Nephron progenitor cell (in vitro differentiated cells): Measurements from ENCODE around the gene EDN1.

Experiments
- DNase-seq: peaks from one replicate; pipeline ENCODE4 v3.0.0; 2021
- H3K27ac Mint-ChIP-seq: 2 replicates; pipeline ENCODE4 v1.8.0; 2021; ENCODE audit warnings: mild to moderate bottlenecking, moderate library complexity, mixed read lengths
- H3K27me3 Mint-ChIP-seq: 2 replicates; pipeline ENCODE4 v1.8.0; 2021; ENCODE audit warnings: mild to moderate bottlenecking, low read depth, mixed read lengths; ENCODE audit not compliant: poor library complexity
- H3K36me3 Mint-ChIP-seq: 2 replicates; pipeline ENCODE4 v1.8.0; 2021; ENCODE audit warnings: low read depth, mixed read lengths
- H3K4me1 Mint-ChIP-seq: 2 replicates; pipeline ENCODE4 v1.8.0; 2021; ENCODE audit warnings: mixed read lengths
- H3K4me3 Mint-ChIP-seq: 2 replicates; pipeline ENCODE4 v1.8.0; 2021; ENCODE audit warnings: mild to moderate bottlenecking, moderate library complexity, mixed read lengths
- H3K9me3 Mint-ChIP-seq: 2 replicates; pipeline ENCODE4 v1.8.0; 2021; ENCODE audit warnings: mild to moderate bottlenecking, moderate library complexity, mixed read lengths
- TF ChIP-seq, protein P1 (sequence below): fragments of 200-600 bp; sonication (generic); IDR thresholded peaks from 2 replicates; pipeline ENCODE4 v1.5.0; 2021; ENCODE audit warnings: antibody characterized with exemption

The EDN1 gene

DNA sequence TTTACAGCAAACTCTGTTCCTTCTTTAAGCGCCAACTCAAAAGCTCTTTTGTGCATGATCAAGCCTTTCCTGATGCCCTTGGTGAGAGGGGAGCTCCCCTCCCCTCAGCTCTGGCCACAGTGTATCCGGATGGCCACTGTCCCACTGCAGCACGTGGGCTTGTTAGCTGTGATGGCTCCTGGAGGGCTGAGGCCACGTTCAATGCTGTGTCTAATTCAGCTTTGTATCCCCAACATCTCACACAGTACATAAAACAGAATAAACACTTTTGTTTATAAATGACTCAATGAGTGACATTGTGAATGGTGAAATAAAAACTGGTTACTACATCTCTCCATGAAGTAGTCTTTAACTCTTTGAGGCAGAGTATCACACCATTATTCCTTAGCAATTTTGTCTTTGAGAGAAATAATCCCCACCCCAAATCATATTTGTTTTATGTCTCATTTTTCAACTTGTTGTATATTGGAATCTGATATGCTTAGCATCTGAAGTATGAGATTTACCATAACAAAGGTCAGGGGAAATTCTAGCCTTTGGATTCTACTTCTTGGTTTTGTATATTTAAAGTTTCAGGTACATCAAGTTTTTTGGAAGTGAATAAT lies 44.5 kb downstream of the EDN1 start:
- peaks cover 3% of the 10 kb centered on the region for H3K27me3 Mint-ChIP-seq
- TF ChIP-seq, protein P1, sequence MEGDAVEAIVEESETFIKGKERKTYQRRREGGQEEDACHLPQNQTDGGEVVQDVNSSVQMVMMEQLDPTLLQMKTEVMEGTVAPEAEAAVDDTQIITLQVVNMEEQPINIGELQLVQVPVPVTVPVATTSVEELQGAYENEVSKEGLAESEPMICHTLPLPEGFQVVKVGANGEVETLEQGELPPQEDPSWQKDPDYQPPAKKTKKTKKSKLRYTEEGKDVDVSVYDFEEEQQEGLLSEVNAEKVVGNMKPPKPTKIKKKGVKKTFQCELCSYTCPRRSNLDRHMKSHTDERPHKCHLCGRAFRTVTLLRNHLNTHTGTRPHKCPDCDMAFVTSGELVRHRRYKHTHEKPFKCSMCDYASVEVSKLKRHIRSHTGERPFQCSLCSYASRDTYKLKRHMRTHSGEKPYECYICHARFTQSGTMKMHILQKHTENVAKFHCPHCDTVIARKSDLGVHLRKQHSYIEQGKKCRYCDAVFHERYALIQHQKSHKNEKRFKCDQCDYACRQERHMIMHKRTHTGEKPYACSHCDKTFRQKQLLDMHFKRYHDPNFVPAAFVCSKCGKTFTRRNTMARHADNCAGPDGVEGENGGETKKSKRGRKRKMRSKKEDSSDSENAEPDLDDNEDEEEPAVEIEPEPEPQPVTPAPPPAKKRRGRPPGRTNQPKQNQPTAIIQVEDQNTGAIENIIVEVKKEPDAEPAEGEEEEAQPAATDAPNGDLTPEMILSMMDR, result no peak
- no peaks in the 10 kb centered on the region for H3K9me3 Mint-ChIP-seq
- DNase-seq, result no peak
- H3K36me3 Mint-ChIP-seq, result no peaks in the 10 kb centered on the region
- H3K4me3 Mint-ChIP-seq, result no peak overlapping the region
- no peak overlapping the region for H3K27ac Mint-ChIP-seq
- H3K4me1 Mint-ChIP-seq, result peaks cover 26% of the 10 kb centered on the region

DNA sequence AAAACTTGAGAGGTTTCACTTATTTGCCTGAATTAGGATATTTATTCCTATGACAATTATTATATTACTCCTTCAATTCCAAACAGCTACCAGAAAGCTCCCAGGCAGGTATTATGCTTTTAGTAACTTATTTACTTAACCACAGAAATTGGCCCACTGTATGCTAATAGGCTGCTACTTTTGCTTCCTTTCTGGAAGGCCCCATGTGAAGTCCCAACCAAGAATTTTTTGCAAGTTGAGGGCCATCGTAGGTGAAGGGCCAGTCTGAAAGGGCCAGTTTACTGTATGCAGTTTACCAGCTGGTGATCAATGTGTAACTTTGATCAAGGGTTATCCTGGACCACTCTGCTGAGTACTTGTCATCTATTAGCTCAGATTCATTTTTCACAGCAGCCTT lies 45.0 kb downstream of the EDN1 start:
- DNase-seq, result no peak
- H3K27ac Mint-ChIP-seq, result no peak overlapping the region
- H3K36me3 Mint-ChIP-seq, result no peaks in the 10 kb centered on the region
- H3K4me1 Mint-ChIP-seq, result peaks cover 31% of the 10 kb centered on the region
- H3K27me3 Mint-ChIP-seq, result peaks cover 3% of the 10 kb centered on the region
- TF ChIP-seq, protein P1, result no peak
- no peaks in the 10 kb centered on the region for H3K9me3 Mint-ChIP-seq
- H3K4me3 Mint-ChIP-seq, result no peak overlapping the region

DNA sequence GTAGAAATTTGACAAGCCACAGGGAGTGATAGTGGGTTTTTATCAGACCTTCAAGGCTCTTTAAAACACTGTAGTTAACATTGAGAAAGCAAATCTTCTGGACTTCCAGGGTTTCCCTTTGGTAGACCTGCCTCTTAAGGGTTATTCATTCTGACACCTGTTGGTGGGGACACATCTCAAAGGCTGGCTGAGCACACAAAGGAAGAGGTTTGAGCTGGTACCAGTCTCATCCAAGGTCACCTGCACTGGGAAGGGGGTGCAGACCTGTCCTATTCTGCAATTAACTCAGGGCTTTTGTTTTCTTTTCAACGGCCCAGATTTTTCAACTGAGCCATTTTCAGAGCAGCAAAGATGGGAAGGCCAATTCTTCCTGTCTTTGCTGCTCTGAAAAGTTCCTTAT lies 45.6 kb downstream of the EDN1 start:
- Mint-ChIP-seq H3K27ac (no peak overlapping the region), H3K4me3 (no peak overlapping the region), H3K9me3 (no peaks in the 10 kb centered on the region), H3K27me3 (peaks cover 3% of the 10 kb centered on the region), H3K4me1 (peaks cover 37% of the 10 kb centered on the region), H3K36me3 (no peaks in the 10 kb centered on the region)
- no peak for DNase-seq
- TF ChIP-seq, protein P1, result no peak

DNA sequence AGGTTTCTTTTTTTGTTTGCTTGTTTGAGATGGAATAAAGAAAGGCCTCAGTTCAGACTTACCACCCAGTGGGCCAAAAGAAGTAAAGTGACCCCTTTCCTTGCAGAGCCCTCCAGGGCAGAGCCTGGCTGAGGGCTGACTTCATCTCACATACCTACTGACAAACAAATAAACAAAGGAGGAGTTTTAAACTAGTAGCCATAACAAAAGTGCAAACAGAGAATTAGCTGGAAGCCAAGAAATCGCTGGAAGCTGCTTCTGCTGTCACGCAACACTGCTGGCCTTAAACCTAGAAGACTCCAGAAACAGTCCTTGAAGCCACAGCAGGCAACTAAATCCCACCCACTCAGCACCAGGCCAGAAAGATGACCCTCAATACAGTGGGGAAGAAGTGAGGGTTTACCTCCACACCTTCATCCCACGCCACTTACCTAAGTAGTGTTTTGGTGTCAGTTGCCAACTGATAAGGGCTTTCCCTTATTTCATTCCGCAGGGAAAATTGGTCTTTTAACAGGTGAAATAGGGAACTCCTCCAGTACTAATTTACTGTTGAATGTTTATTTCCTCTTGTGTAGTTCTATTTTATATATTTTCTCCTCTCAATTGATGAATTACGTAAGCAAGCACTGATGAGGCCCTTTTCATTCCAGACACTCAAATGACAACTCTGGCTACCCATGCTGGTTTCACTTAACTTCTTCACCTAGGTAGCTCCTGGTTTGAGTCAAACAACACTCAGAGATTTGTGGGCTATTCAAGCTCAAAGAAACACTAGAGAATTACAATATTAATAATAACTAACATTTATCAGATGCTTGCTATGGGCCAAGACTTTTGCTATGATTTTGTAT lies 46.2 kb downstream of the EDN1 start:
- TF ChIP-seq, protein P1, result no peak
- H3K9me3 Mint-ChIP-seq, result no peaks in the 10 kb centered on the region
- no peaks in the 10 kb centered on the region for H3K36me3 Mint-ChIP-seq
- no peak for DNase-seq
- H3K4me1 Mint-ChIP-seq, result peaks cover 43% of the 10 kb centered on the region
- H3K4me3 Mint-ChIP-seq, result no peak overlapping the region
- peaks cover 3% of the 10 kb centered on the region for H3K27me3 Mint-ChIP-seq
- H3K27ac Mint-ChIP-seq, result no peak overlapping the region

DNA sequence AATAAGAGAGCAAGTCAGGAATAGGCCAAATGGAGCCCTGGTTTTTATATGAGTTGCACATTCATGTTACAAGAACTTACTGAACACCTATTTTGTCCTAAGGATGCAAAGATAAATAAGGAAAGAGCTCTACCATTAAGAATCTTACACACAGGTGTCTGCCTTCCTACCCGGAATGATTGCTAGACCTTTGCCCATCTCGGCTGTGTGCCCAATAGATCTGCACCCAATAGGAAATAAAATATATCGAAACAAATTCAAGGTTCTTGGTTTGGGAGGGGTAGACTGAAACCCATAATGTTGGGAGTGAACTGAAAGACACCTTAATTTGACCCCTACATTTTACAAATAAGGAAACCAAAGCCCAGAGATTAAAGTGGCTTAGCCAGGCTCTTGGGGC lies 48.9 kb downstream of the EDN1 start:
- TF ChIP-seq, protein P1, result no peak
- no peak for DNase-seq
- H3K4me3 Mint-ChIP-seq, result no peak overlapping the region
- peaks cover 4% of the 10 kb centered on the region for H3K27me3 Mint-ChIP-seq
- peaks cover 59% of the 10 kb centered on the region for H3K4me1 Mint-ChIP-seq
- no peaks in the 10 kb centered on the region for H3K36me3 Mint-ChIP-seq
- H3K27ac Mint-ChIP-seq, result no peak overlapping the region
- no peaks in the 10 kb centered on the region for H3K9me3 Mint-ChIP-seq
